T-helper 9 cell (primary cell): ENCODE data around the gene HOXA11.

Source experiments
- DNase-seq: peaks from one replicate; pipeline ENCODE4 v3.0.0-alpha.2; 2020
- total RNA-seq, 2 donors: gene quantifications; one replicate each; lab custom pipeline; 2026; lab: John Stamatoyannopoulos, UW

HOXA11 gene
- total RNA-seq = 0 to 0.21 reads per million in 2 donors

GRCh38 chr7:27185013-27185853 lies at the start of gene HOXA11:
Gene HOXA11, minus strand, starts transcription at chr7:27185232. Its CDS starts 88 bp downstream, at chr7:27185144.
- DNase-seq = no peak

- DNase-seq = no peak
Measured at GRCh38 chr7:27229448-27229847, 44.4 kb upstream of the HOXA11 start.

GRCh38 chr7:27224983-27225934 lies 40.2 kb upstream of the HOXA11 start:
- DNase-seq = no peak

GRCh38 chr7:27223941-27224575 lies 39.0 kb upstream of the HOXA11 start:
- no peak for DNase-seq

- DNase-seq = no peak
Measured at GRCh38 chr7:27221201-27221797, 36.3 kb upstream of the HOXA11 start.

GRCh38 chr7:27220440-27220955 lies 35.5 kb upstream of the HOXA11 start:
- no peak for DNase-seq

- DNase-seq = no peak
Measured at GRCh38 chr7:27219821-27220220, 34.8 kb upstream of the HOXA11 start.

GRCh38 chr7:27217951-27218350 lies 32.9 kb upstream of the HOXA11 start:
- DNase-seq = no peak

- DNase-seq = no peak
Measured at GRCh38 chr7:27215356-27215755, 30.3 kb upstream of the HOXA11 start.

GRCh38 chr7:27214239-27214950 lies 29.4 kb upstream of the HOXA11 start:
- no peak for DNase-seq

GRCh38 chr7:27213433-27214238 lies 28.6 kb upstream of the HOXA11 start:
- DNase-seq = no peak

GRCh38 chr7:27212497-27213432 lies 27.7 kb upstream of the HOXA11 start:
- no peak for DNase-seq

GRCh38 chr7:27211764-27212204 lies 26.8 kb upstream of the HOXA11 start:
- DNase-seq = no peak

GRCh38 chr7:27211084-27211446 lies 26.0 kb upstream of the HOXA11 start:
- no peak for DNase-seq

GRCh38 chr7:27210441-27211083 lies 25.5 kb upstream of the HOXA11 start:
- DNase-seq = no peak

- no peak for DNase-seq
Measured at GRCh38 chr7:27209933-27210440, 25.0 kb upstream of the HOXA11 start.

GRCh38 chr7:27208998-27209397 lies 24.0 kb upstream of the HOXA11 start:
- DNase-seq = no peak

- DNase-seq = no peak
Measured at GRCh38 chr7:27207348-27207985, 22.4 kb upstream of the HOXA11 start.
